ENCODE data around the gene PDGFA.

Gene PDGFA

DNA sequence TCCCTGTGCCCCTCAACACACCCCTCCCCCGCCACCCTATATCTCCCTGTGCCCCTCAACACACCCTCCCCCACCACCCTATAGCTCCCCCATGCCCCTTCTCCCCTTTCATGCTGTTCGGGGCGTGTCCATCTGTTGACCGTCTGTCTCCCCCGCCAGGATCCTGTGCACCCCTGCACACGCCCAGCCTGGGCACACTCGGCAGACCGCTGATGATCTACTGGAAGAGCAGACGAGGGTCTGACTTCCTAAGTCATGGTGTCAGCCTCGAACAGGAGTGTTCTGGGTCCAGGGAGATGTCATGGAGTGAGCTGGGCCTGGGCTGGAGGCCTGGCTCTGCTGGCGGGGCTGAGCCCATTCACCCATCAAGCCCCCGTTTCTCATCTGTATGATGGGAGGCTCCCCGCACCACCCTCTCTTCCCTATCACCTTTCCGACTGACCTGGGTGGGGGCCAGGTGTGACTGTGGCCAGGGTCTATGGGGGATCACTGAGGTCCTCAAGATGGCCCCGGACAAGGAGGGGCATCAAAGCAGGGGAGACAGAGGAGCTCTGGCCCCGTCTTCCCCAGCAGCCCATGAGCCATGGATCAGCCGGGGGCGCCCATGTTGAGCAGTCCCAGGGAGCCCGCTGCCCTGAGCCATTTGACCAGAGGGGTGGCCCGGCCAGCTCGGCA lies 48.3 kb downstream of the PDGFA start:
- no peaks in the 10 kb centered on the region for H3K36me3 ChIP-seq (ENCODE audit: control insufficient read depth, insufficient read depth, low read length)
- H3K9ac ChIP-seq (ENCODE audit: low read length) = no peak overlapping the region
- peaks cover 3% of the 10 kb centered on the region for H3K4me1 ChIP-seq (ENCODE audit: control insufficient read depth, insufficient read depth, low read length)
- no peak overlapping the region for H3K4me3 ChIP-seq (ENCODE audit: low read length)
- H3K27ac ChIP-seq (ENCODE audit: low read depth, low read length) = peak overlapping the region; percentile 63
- no peaks in the 10 kb centered on the region for H3K27me3 ChIP-seq (ENCODE audit: control insufficient read depth, insufficient read depth, low read length)

DNA sequence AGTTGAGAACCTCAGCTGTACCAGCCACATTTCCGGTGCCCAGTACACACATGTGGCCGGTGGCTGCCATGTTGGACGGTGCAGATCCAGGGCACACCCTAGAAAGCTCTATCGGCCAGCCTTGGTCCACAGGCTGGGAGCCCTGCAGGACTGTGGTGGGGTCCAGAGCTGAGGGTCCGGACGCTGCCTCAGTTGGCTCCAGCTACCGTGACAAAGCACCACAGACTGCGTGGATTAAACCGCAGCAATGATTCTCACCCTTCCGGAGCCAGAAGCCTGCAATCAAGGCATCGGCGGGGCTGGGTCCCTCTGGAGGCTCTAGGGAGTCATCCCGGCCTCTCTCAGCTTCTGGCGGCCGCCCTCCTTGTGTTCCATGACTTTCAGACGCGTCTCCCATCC lies 50.1 kb downstream of the PDGFA start:
- no peak overlapping the region for H3K9ac ChIP-seq (ENCODE audit: low read length)
- H3K4me3 ChIP-seq (ENCODE audit: low read length) = no peak overlapping the region
- peaks cover 3% of the 10 kb centered on the region for H3K4me1 ChIP-seq (ENCODE audit: control insufficient read depth, insufficient read depth, low read length)
- no peaks in the 10 kb centered on the region for H3K27me3 ChIP-seq (ENCODE audit: control insufficient read depth, insufficient read depth, low read length)
- H3K36me3 ChIP-seq (ENCODE audit: control insufficient read depth, insufficient read depth, low read length) = no peaks in the 10 kb centered on the region
- no peak overlapping the region for H3K27ac ChIP-seq (ENCODE audit: low read depth, low read length)

DNA sequence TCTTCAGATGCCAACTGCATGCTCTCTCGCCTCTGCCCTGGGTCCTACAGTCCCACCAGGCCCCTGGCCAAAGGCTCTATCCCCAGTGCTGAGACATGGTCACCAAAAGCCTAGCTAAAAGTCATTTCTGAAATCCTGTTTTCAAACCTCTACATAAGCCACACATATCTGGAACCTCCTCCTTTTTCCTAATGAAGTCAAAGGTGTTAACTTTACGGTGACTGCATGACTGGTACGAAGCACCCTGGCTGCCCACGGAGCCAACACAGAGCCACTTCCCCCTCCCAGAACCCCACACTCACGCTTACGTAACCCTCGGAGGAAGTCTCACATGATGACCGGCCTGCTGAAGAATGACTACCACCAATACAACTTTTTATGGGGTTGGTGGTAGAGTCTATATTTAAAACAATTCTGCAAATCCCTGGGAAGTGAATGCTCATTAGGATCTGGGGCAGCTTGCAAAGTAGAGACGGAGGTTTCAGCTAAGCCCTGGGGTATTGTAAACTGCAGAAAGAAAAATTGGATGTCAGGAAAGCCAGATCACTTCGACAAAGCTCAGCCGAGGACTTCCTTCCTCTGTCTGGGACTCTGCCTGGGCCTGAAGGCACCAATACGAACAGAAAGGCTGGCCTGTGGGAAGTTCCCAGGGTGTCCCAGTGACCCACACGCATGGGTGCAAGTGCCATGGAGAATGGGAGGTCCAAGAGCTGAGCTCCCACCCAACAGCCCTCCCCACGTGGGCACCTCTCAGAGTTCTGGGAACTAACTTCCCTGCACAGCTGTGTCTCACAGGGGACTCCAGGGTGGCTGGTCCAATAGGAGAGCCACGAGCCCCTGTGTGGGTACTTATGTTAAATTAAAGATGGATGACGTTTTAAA lies 50.7 kb downstream of the PDGFA start:
- Histone ChIP-seq H3K27ac (ENCODE audit: low read depth, low read length) (no peak overlapping the region), H3K27me3 (ENCODE audit: control insufficient read depth, insufficient read depth, low read length) (no peaks in the 10 kb centered on the region), H3K4me1 (ENCODE audit: control insufficient read depth, insufficient read depth, low read length) (peaks cover 3% of the 10 kb centered on the region), H3K9ac (ENCODE audit: low read length) (no peak overlapping the region), H3K4me3 (ENCODE audit: low read length) (no peak overlapping the region), H3K36me3 (ENCODE audit: control insufficient read depth, insufficient read depth, low read length) (no peaks in the 10 kb centered on the region)

DNA sequence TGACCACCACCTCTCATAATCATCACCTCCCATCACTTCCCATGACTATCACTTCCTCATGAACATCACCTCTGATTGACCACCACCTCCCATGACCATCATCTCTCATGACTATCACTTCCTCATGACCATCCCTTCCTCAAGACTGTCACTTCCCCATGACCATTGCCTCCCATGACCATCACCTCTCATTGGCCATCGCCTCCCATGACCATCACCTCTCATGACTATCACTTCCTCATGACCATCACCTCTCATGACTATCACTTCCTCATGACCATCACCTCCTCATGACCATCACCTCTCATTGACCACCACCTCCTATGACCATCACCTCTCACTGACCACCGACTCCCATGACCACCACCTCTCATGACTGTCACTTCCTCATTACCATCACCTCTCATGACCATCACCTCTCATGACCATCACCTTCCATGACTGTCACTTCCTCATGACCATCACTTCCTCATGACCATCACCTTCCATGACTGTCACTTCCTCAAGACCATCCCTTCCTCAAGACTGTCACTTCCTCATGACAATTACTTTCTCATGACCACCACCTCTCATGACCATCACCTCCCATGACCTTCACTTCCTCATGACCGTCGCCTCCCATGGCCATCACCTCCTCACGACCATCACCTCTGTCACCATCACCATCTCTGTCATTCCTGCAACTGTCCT lies 51.6 kb downstream of the PDGFA start:
- peaks cover 3% of the 10 kb centered on the region for H3K4me1 ChIP-seq (ENCODE audit: control insufficient read depth, insufficient read depth, low read length)

DNA sequence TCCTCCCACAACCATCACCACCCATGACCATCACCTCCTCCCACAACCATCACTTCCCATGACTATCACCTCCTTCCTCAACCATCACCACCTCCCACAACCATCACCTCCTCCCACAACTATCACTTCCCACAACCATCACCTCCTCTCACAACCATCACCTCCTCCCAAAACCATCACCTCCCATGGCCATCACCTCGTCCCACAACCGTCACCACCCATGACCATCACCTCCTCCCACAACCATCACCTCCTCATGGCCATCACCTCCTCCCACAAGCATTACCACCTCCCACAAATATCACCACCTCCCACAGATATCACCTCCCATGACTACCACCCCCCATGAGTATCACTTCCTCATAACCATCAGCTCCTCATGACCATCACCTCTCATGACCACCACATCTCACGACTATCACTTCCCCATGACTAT lies 52.2 kb downstream of the PDGFA start:
- H3K4me1 ChIP-seq (ENCODE audit: control insufficient read depth, insufficient read depth, low read length) = peaks cover 3% of the 10 kb centered on the region
- no peak overlapping the region for H3K4me3 ChIP-seq (ENCODE audit: low read length)
- H3K27ac ChIP-seq (ENCODE audit: low read depth, low read length) = no peak overlapping the region
- H3K27me3 ChIP-seq (ENCODE audit: control insufficient read depth, insufficient read depth, low read length) = no peaks in the 10 kb centered on the region
- no peaks in the 10 kb centered on the region for H3K36me3 ChIP-seq (ENCODE audit: control insufficient read depth, insufficient read depth, low read length)
- H3K9ac ChIP-seq (ENCODE audit: low read length) = no peak overlapping the region

More for the DNA sequence above, 51.6 kb downstream of the PDGFA start:
- no peak overlapping the region for H3K4me3 ChIP-seq (ENCODE audit: low read length)
- no peak overlapping the region for H3K27ac ChIP-seq (ENCODE audit: low read depth, low read length)
- H3K27me3 ChIP-seq (ENCODE audit: control insufficient read depth, insufficient read depth, low read length) = no peaks in the 10 kb centered on the region
- H3K36me3 ChIP-seq (ENCODE audit: control insufficient read depth, insufficient read depth, low read length) = no peaks in the 10 kb centered on the region
- no peak overlapping the region for H3K9ac ChIP-seq (ENCODE audit: low read length)

DNA sequence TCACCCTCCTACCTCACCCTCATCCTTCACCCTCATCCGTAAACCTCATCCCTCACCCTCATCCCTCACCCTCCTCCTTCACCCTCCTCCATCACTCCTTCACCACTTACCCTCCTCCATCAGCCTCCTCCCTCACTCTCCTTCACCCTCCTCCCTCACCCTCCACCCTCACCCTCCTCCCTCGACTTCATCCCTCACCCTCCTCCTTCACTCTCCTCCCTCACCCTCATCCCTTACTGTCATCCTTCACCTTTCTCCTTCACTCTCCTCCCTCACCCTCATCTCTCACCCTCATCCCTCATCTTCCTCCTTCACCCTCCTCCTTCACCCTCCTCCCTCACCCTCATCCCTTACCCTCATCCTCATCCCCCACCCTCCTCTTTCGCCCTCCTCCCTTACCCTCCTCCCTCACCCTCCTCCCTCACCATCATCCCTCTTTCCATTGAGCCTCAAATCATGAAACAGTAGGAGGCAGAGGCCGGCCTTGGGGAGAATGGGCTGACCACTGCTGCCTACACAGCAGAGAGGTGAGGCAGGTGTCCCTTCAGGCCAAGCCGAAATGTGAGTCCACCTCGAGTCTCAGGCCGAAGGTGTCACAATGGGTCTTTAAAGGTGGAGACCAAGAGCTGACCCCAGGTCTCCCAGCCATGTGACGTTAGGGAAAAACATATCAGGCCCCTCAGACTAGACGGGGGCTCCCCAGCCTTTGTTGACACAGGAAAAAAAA lies 53.0 kb downstream of the PDGFA start:
- H3K4me3 ChIP-seq (ENCODE audit: low read length) = no peak overlapping the region

DNA sequence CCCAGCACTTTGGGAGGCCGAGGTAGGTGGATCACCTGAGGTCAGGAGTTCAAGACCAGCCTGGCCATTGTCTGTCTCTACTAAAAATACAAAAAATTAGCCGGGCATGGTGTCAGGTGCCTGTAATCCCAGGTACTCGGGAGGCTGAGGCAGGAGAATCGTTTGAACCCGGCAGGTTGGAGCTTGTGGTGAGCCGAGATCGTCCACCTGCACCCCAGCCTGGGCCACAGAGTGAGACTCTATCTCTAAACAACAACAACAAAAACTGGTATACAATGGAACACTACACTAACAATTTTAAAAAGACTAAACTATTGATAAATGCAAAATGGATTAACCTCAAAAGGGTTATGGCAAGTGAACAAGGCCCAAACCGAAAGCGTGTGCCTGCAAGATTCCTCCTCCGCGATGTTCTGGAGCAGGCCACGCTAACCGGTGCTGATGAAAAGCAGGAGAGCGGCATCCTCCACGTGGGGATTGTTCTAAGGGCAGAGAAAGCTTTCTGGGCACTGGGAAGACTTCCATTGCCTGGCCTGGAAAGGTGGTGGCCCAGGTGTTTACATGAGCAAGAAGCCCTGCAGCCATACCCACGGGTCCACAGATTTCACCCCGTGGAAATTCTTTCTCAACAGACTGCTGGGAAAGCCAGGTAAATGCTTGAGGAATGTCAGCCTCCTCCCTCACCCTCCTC lies 53.8 kb downstream of the PDGFA start:
- no peaks in the 10 kb centered on the region for H3K36me3 ChIP-seq (ENCODE audit: control insufficient read depth, insufficient read depth, low read length)
- H3K4me1 ChIP-seq (ENCODE audit: control insufficient read depth, insufficient read depth, low read length) = no peaks in the 10 kb centered on the region
- H3K27me3 ChIP-seq (ENCODE audit: control insufficient read depth, insufficient read depth, low read length) = no peaks in the 10 kb centered on the region
- no peak overlapping the region for H3K9ac ChIP-seq (ENCODE audit: low read length)
- no peak overlapping the region for H3K27ac ChIP-seq (ENCODE audit: low read depth, low read length)
- no peak overlapping the region for H3K4me3 ChIP-seq (ENCODE audit: low read length)

More for the DNA sequence above, 53.0 kb downstream of the PDGFA start:
- H3K27ac ChIP-seq (ENCODE audit: low read depth, low read length) = no peak overlapping the region
- H3K27me3 ChIP-seq (ENCODE audit: control insufficient read depth, insufficient read depth, low read length) = no peaks in the 10 kb centered on the region
- H3K4me1 ChIP-seq (ENCODE audit: control insufficient read depth, insufficient read depth, low read length) = no peaks in the 10 kb centered on the region
- no peaks in the 10 kb centered on the region for H3K36me3 ChIP-seq (ENCODE audit: control insufficient read depth, insufficient read depth, low read length)
- no peak overlapping the region for H3K9ac ChIP-seq (ENCODE audit: low read length)

DNA sequence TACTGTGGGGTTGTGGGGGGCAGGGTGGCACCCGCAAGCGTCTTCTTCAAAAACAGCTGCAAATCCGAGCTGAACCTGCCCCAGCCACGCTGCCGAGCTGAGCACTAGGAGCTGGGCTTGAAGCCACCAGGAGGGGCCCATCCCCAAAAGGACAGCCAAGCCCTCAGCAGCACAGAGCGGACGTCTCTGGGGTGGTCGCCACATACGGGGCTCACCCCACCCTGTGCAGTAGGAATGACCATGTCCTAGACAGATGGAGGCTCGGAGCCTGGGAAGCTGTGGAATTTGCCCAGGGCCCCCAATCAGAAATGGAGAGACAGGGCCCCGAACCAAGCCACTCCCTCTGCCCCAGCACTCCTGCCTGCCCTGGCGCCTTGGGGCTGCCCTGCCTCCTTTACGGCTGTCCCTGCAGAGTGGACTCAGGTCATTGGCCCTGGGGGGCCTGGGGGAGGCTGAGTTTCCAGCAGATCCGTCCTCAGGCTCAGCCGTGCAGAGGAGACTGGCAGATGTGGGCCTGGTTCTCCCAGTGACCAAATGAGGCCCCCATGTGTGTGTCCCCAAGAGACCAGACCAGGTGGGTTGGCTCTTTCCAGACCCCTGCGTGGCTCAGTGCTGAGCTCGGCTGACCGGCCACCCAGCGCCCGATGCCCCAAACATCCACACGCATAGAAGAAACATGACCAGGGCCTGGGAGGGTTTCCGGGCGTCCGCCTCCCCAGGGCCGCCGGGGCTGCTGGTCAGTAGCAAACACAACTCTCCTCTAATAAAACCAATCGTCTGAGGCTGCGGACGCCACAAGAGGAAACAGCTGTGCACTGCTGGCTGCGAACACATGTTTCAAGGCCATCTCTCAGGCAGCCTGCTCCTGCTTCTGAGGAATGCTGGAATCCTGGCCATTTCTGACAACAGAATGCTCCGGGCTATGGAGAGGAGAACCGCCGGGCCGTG lies 54.9 kb downstream of the PDGFA start:
- H3K27ac ChIP-seq (ENCODE audit: low read depth, low read length) = no peak overlapping the region
- H3K27me3 ChIP-seq (ENCODE audit: control insufficient read depth, insufficient read depth, low read length) = no peaks in the 10 kb centered on the region
- H3K36me3 ChIP-seq (ENCODE audit: control insufficient read depth, insufficient read depth, low read length) = no peaks in the 10 kb centered on the region
- no peak overlapping the region for H3K9ac ChIP-seq (ENCODE audit: low read length)
- H3K4me3 ChIP-seq (ENCODE audit: low read length) = no peak overlapping the region
- H3K4me1 ChIP-seq (ENCODE audit: control insufficient read depth, insufficient read depth, low read length) = peaks cover 5% of the 10 kb centered on the region

DNA sequence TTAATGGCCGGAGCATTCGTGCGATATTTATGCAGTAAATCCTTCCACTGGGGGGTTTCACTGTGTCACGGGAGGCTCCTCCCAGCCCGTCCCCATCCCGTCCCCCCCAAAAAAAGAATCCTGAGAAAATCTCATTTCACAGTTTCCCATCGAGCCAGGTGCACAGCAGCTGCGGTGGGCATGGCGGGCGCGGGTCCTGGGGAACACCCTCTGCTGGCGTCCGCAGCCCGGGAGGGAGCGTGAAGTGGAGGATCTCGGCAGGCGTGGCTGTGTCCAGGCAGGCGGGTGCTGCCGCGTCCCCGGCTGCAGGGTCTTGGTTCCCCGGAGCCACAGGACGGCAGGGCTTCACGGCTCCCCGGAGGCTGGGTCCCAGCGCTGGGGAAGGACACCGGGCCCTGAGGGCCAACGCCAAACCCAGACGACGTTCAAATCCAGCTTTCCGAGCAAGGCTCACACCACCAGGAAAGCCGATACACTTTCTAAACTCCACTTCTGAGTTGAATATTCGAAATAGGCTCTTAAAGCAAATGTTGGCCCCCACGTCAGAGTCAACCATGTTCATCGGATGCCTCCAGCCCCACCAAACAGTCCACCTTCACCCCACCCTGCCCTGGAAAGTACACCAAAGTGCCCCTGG lies 55.7 kb downstream of the PDGFA start:
- Histone ChIP-seq H3K27ac (ENCODE audit: low read depth, low read length) (no peak overlapping the region), H3K36me3 (ENCODE audit: control insufficient read depth, insufficient read depth, low read length) (no peaks in the 10 kb centered on the region), H3K27me3 (ENCODE audit: control insufficient read depth, insufficient read depth, low read length) (no peaks in the 10 kb centered on the region), H3K4me3 (ENCODE audit: low read length) (no peak overlapping the region), H3K9ac (ENCODE audit: low read length) (no peak overlapping the region), H3K4me1 (ENCODE audit: control insufficient read depth, insufficient read depth, low read length) (peaks cover 5% of the 10 kb centered on the region)

DNA sequence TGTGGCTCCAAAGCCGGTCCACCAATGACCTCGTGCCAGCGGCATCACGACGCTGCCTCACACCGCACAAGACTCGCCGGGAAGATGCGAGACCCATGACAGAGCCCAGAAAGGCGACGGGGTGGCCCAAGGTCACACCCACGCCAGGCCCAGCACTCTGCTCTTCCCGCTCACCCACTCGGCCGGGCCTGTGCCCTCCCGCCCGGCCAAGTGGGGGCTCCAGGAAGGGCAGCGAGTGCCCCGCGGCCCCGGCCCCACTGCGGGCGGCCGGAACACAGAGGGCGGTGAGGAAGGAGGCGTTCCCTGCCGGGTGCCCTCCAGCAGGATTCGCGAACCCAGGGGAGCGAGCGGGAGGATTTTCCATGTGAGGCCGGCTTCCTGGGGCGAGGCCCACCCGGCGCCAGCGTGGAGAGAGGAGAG lies 56.3 kb downstream of the PDGFA start:
- Histone ChIP-seq H3K4me3 (ENCODE audit: low read length) (no peak overlapping the region), H3K27me3 (ENCODE audit: control insufficient read depth, insufficient read depth, low read length) (no peaks in the 10 kb centered on the region), H3K27ac (ENCODE audit: low read depth, low read length) (no peak overlapping the region), H3K4me1 (ENCODE audit: control insufficient read depth, insufficient read depth, low read length) (peaks cover 5% of the 10 kb centered on the region), H3K9ac (ENCODE audit: low read length) (no peak overlapping the region), H3K36me3 (ENCODE audit: control insufficient read depth, insufficient read depth, low read length) (no peaks in the 10 kb centered on the region)

Measured in rectal smooth muscle tissue (tissue), 1 donor.